ENCODE data around the gene RIPOR1.

- TF ChIP-seq POLR2A (IDR thresholded peaks at IDR 0.05; ENCODE audit: low read length), result no peak
- no peak for TF ChIP-seq GATA1 (IDR thresholded peaks at IDR 0.05; ENCODE audit: low read depth, low read length)
Measured at GRCh38 chr16:67514382-67514828, 14.2 kb upstream of the RIPOR1 start.
